SU-DHL-6 (cell line): ENCODE data around the gene ATE1.

Source experiments
- EZH2phosphoT487 ChIP-seq: fragments of 200-600 bp; sonication (generic), shearing (Covaris generic); conservative IDR thresholded peaks from 2 replicates; pipeline ENCODE4 v1.6.1; 2018; ENCODE audit warnings: mild to moderate bottlenecking, antibody characterized with exemption, low read length, moderate library complexity, mixed read lengths
- TF ChIP-seq, protein P1 (sequence below): fragments of 200-600 bp; sonication (generic); IDR thresholded peaks from one replicate; pipeline ENCODE4 v1.5.1; 2017; ENCODE audit warnings: antibody characterized with exemption, mild to moderate bottlenecking, low read length, moderate library complexity; ENCODE audit not compliant: insufficient read depth, poor library complexity, severe bottlenecking

DNA sequence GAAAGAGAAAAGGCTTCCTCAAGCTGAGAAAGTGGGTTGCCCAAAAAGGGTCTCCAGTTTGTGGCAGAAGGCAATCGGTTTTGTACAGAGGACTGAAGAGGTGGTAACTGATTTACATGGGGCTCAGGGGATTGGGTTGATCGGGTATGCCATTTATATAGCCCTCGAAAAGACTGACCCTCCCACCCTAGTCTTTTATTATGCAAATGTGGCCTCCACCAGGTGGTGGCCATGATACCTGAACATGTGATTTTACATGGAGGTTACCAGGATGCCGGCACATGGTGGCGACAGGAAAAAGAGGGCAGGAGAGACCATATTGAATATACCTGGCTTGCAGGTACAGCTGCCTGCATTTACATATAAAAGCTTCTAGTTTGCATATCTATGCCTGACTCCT is 36.7 kb downstream of the ATE1 start:
- no peak for TF ChIP-seq EZH2phosphoT487
- TF ChIP-seq, protein P1, sequence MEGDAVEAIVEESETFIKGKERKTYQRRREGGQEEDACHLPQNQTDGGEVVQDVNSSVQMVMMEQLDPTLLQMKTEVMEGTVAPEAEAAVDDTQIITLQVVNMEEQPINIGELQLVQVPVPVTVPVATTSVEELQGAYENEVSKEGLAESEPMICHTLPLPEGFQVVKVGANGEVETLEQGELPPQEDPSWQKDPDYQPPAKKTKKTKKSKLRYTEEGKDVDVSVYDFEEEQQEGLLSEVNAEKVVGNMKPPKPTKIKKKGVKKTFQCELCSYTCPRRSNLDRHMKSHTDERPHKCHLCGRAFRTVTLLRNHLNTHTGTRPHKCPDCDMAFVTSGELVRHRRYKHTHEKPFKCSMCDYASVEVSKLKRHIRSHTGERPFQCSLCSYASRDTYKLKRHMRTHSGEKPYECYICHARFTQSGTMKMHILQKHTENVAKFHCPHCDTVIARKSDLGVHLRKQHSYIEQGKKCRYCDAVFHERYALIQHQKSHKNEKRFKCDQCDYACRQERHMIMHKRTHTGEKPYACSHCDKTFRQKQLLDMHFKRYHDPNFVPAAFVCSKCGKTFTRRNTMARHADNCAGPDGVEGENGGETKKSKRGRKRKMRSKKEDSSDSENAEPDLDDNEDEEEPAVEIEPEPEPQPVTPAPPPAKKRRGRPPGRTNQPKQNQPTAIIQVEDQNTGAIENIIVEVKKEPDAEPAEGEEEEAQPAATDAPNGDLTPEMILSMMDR, result no peak
